Gastroesophageal sphincter (tissue), 4 donors: ENCODE results near the gene BAHCC1. TPM values are rescaled to one million over a fixed set of nuclear protein-coding genes. Genes with fewer than 3 reads are reported as not detected.

Source experiments
- ATAC-seq: fragments of 150-250 bp; one replicate; pipeline ENCODE4 v1.9.1; 2016; ENCODE audit warnings: mild to moderate bottlenecking, moderate library complexity
- H3K27ac ChIP-seq, 4 donors: fragments of 200-600 bp; sonication (generic) in 3 of 4; 1 replicate in 3 of 4; 2 replicates in 1 of 4; pipeline ENCODE4 v1.5.1; 2016 to 2019
- H3K27me3 ChIP-seq: fragments of 200-600 bp; sonication (generic); one replicate; pipeline ENCODE4 v1.5.1; 2019
- H3K36me3 ChIP-seq, 2 donors: fragments of 200-600 bp; sonication (generic); one replicate each; pipeline ENCODE4 v1.5.1; 2019; ENCODE audit warnings: control low read depth in 1 of 2
- H3K4me1 ChIP-seq, 3 donors: fragments of 200-600 bp; sonication (generic); 1 replicate in 2 of 3; 2 replicates in 1 of 3; pipeline ENCODE4 v1.5.1; 2016 to 2019; ENCODE audit warnings: control low read depth in 2 of 3
- H3K4me3 ChIP-seq, 2 donors: fragments of 200-600 bp; sonication (generic); one replicate each; pipeline ENCODE4 v1.5.1; 2019; ENCODE audit warnings: mild to moderate bottlenecking in 1 of 2, moderate library complexity in 1 of 2
- H3K9me3 ChIP-seq, 3 donors: fragments of 200-600 bp; sonication (generic); one replicate each; pipeline ENCODE4 v1.5.1; 2017 to 2019; ENCODE audit warnings: control low read depth in 2 of 3
- EP300 ChIP-seq: sonication (generic); formaldehyde crosslinking; IDR thresholded peaks from one replicate; pipeline ENCODE4 v1.6.1; 2017; ENCODE audit warnings: antibody characterized with exemption, mild to moderate bottlenecking
- POLR2A ChIP-seq, 2 donors: fragments of 450-650 bp; IDR thresholded peaks; one replicate each; pipeline ENCODE4 v1.6.1; 2017; ENCODE audit warnings: antibody characterized with exemption in 2 of 2, mild to moderate bottlenecking in 2 of 2, moderate library complexity in 1 of 2
- POLR2AphosphoS5 ChIP-seq: sonication (generic); formaldehyde crosslinking; IDR thresholded peaks from one replicate; pipeline ENCODE4 v1.6.1; 2017; ENCODE audit warnings: antibody characterized with exemption
- WGBS, 2 donors: methylation state at CpG; one replicate each; pipeline ENCODE4 v1.1.5; 2018; ENCODE audit warnings: low coverage in 1 of 2; 5-methylcytosine and 5-hydroxymethylcytosine counted together
- total RNA-seq, 4 donors: library from RNA; depleted of rRNA; stranded (reverse); fragments of >200 nt; gene quantifications; one replicate each; pipeline ENCODE4 v1.1.0, GENCODE V29; 2016
- TF ChIP-seq, protein P1 (sequence below), 4 experiments: fragments of 200-600 bp in 2 of 4; fragments of 450-650 bp in 2 of 4; sonication (generic) in 1 of 4; IDR thresholded peaks; one replicate each; pipeline ENCODE4 v1.5.1; 2017 to 2019; ENCODE audit warnings: antibody characterized with exemption in 4 of 4, mild to moderate bottlenecking in 2 of 4, moderate library complexity in 2 of 4

The BAHCC1 gene
- total RNA-seq, 4 donors from 2014 or later, result 17.5 to 34.3 (median 19.5) TPM

DNA sequence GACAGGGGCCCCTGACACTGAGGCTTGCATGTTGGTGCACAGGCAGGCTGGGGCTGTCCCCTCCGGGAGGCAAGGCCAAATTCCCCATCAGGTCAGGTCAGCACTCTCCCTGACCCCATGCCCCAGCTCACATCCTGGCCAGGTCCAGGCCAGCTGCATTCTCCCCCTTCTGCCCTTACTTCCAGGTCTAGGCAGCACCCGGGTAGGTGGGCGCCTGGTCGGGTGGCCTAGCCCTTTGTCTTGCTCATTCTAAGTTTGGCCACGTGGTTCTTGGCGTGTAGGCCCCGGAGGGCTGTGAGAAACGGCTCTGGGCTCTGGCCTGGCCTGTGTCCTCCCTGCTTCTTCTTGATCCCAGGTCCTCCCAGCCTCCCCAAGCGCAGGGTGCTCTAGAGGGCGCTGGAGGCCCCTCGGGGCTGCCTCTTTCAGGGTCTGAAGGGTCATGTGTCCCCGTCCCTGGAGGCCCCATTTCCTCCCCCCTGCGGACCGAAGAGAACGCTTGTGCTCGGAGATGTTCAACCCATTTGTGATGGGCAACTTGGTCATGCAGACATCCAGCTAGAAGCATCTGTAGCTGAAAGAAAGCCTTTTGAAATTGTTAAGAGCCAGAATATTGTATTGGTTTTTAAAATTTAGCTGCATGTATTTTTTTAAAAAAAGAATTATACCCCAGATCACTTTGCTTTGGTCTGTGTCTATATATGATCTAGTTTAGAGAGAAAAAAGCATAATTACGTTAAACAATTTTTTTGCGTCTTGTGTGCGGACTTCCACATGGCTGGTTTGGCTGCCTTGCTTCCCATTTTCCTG is 6.7 kb downstream of the BAHCC1 start:
- 35 to 60% methylated on average over 3 to 6 of the region's 19 CpGs for WGBS, 2 donors
- Histone ChIP-seq H3K27me3 (no peaks in the 10 kb centered on the region), H3K4me3 (peak overlapping the region in 1 of 2 donors; percentile 70), H3K36me3 (no peaks in the 10 kb centered on the region), H3K4me1 (peaks cover 18 to 77% (median 50%) of the 10 kb centered on the region in 3 donors), H3K27ac (peak overlapping the region; percentile 96 to 100 (median 98)), H3K9me3 (no peaks in the 10 kb centered on the region)
- TF ChIP-seq POLR2A (IDR thresholded peaks at IDR 0.05), result no peak
- TF ChIP-seq, protein P1, sequence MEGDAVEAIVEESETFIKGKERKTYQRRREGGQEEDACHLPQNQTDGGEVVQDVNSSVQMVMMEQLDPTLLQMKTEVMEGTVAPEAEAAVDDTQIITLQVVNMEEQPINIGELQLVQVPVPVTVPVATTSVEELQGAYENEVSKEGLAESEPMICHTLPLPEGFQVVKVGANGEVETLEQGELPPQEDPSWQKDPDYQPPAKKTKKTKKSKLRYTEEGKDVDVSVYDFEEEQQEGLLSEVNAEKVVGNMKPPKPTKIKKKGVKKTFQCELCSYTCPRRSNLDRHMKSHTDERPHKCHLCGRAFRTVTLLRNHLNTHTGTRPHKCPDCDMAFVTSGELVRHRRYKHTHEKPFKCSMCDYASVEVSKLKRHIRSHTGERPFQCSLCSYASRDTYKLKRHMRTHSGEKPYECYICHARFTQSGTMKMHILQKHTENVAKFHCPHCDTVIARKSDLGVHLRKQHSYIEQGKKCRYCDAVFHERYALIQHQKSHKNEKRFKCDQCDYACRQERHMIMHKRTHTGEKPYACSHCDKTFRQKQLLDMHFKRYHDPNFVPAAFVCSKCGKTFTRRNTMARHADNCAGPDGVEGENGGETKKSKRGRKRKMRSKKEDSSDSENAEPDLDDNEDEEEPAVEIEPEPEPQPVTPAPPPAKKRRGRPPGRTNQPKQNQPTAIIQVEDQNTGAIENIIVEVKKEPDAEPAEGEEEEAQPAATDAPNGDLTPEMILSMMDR (IDR thresholded peaks at IDR 0.05), result peak in 2 of 4 experiments; percentile 30 to 54
- peak; percentile 4 for TF ChIP-seq POLR2AphosphoS5
- no peak for TF ChIP-seq EP300
- no peak for ATAC-seq

DNA sequence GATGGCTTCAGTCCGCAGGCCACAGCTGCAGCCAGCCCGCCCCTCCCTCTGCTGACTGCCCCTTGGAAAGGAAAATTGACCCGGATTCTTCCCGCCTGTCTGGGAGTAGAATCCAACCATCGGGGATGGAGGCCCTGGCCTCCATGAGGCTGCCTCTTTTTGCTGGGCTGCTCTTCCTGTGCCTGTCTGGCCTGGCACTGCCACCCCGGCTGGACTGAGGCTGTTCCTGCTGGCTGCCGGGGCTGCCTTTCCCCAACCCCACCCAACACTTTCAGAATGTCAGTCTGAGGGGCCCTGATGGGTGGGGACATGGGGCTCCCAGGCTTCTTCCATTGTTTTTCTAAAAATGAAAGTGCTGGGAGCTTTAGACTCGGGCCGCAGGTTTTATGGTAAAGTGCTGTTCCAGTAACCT is 7.3 kb downstream of the BAHCC1 start:
- 25 to 32% methylated on average over 3 to 7 of the region's 9 CpGs for WGBS, 2 donors
- ATAC-seq, result no peak
- Histone ChIP-seq H3K4me1 (peaks cover 18 to 83% (median 50%) of the 10 kb centered on the region in 3 donors), H3K27ac (peak overlapping the region; percentile 96 to 100 (median 98)), H3K36me3 (no peaks in the 10 kb centered on the region), H3K9me3 (no peaks in the 10 kb centered on the region), H3K27me3 (no peaks in the 10 kb centered on the region), H3K4me3 (peak overlapping the region in 1 of 2 donors; percentile 32)
- TF ChIP-seq, protein P1 (IDR thresholded peaks at IDR 0.05), result no peak
- TF ChIP-seq POLR2A (IDR thresholded peaks at IDR 0.05) (no peak), POLR2AphosphoS5 (no peak), EP300 (no peak)

DNA sequence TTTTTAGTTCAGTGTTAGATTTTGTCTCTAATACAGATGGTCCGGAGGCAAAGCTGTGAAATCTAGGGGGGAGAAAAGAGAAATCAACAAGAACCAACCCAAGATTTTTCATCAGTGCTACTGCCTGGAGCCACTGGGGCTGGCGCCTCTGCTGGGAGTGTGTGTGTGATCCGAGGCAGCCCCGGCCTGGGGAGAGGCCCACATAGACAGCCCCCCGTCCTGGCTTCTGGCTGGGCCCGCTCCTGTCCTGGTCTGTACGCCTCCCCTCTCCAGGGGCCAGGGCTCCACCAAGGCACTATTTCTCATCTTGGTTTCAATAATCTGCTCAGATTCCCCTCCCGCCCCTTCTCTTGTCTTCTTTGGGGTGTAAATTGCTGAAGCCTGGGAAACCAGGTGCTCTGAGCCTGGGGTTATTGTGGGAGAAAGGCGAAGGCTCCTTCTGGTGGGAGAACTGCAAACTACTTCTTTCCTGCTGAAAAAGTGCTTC is 7.8 kb downstream of the BAHCC1 start:
- H3K4me1 ChIP-seq, result peaks cover 18 to 86% (median 50%) of the 10 kb centered on the region in 3 donors
- no peaks in the 10 kb centered on the region for H3K27me3 ChIP-seq
- ATAC-seq, result no peak
- H3K36me3 ChIP-seq, result no peaks in the 10 kb centered on the region
- no peaks in the 10 kb centered on the region for H3K9me3 ChIP-seq
- H3K27ac ChIP-seq, result peak overlapping the region; percentile 96 to 100 (median 98)
- peak overlapping the region in 1 of 2 donors; percentile 42 for H3K4me3 ChIP-seq
- no peak for TF ChIP-seq POLR2AphosphoS5
- TF ChIP-seq, protein P1 (IDR thresholded peaks at IDR 0.05), result peak in 1 of 4 experiments; percentile 14
- 37 to 70% methylated on average over 6 of the region's 9 CpGs for WGBS, 2 donors

DNA sequence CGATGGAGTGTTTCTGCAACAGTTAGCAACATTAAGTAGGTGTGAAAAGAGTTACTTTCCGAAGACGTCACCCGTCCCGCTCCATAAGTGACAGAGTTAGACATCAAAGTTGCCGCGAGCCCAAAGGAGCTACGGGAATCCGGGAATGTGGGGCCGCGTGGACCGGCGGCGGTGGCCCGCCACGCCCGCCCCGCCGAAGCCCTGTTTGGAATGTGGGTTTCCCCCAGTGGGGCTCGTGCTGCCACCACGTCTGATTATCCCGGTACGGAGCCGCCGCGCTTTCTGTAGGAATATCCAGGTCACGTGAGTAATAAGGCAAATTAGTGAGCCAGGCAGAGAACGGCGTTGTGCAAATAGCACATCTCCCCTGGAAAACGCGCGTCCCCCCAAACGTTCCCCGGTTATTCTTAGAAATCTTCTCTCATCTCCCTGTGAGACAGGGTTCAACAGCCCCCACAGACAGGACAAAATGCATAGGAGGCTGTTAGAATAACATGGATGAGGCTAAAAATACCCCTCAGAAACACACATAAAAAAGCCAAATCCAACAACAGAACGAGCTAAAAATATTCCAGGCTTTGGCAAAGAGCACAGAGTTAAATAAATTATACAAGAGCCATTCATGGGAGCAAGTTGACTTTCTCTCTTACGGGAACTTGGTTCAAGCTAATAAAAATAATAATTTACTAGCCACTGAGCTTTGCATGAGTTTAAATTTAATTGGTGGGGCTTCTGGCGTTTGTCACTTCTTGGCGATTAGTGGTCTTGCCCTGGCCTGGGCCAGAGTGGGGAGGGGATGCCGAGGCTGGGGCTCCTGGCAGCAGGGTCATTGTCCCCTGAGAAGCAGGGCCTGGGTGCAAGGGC is 8.6 kb downstream of the BAHCC1 start:
- Histone ChIP-seq H3K4me3 (peak overlapping the region; percentile 13 to 42), H3K27ac (peak overlapping the region; percentile 96 to 100 (median 98)), H3K27me3 (no peaks in the 10 kb centered on the region), H3K36me3 (no peaks in the 10 kb centered on the region), H3K9me3 (no peaks in the 10 kb centered on the region), H3K4me1 (peaks cover 18 to 87% (median 50%) of the 10 kb centered on the region in 3 donors)
- no peak for ATAC-seq
- TF ChIP-seq EP300 (no peak), POLR2A (IDR thresholded peaks at IDR 0.05) (no peak), POLR2AphosphoS5 (peak; percentile 63)
- TF ChIP-seq, protein P1 (IDR thresholded peaks at IDR 0.05), result no peak
- 12 to 16% methylated on average over 10 to 16 of the region's 39 CpGs for WGBS, 2 donors
